Suprapubic skin (tissue), 3 donors: ENCODE results near the gene ESPNL.

ENCODE experiments used
- CTCF ChIP-seq, 2 donors: fragments of 200-600 bp in 1 of 2; fragments of 450-650 bp in 1 of 2; sonication (generic) in 1 of 2; IDR thresholded peaks; one replicate each; pipeline ENCODE4 v1.5.1; 2016 to 2019; ENCODE audit warnings: antibody characterized with exemption in 2 of 2, mild to moderate bottlenecking in 1 of 2, moderate library complexity in 1 of 2
- POLR2AphosphoS5 ChIP-seq, 3 donors: sonication (generic); formaldehyde crosslinking; IDR thresholded peaks; one replicate each; pipeline ENCODE4 v1.6.1; 2017; ENCODE audit warnings: antibody characterized with exemption in 3 of 3

- TF ChIP-seq CTCF (IDR thresholded peaks at IDR 0.05), result no peak
- TF ChIP-seq POLR2AphosphoS5 (IDR thresholded peaks at IDR 0.05), result no peak
Measured at GRCh38 chr2:238141541-238142318, 41.6 kb downstream of the ESPNL start.
